ENCODE data around the gene KCNIP4. TPM values are rescaled to one million over a fixed set of nuclear protein-coding genes. Genes with fewer than 3 reads are reported as not detected.

The KCNIP4 gene
- total RNA-seq, 1 experiment from 2014 or later: 0.91 TPM

DNA sequence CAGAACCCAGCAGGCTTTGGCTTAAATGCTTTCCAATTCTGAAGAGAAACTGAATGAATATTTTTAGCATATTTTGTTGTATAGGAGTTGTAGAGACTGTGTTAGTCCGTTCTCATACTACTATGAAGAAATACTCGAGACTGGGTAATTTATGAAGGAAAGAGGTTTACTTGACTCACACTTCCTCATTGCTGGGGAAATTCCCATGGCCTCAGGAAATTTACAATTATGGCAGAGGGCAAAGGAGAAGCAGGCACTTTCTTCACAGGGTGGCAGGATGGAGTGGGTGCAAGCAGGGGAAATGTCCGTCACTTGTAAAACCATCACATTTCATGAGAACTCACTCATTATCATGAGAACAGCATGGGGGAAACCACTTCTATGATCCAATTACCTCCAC is 956.6 kb downstream of the KCNIP4 start:
- Mint-ChIP-seq H3K4me3 (ENCODE audit: unreplicated experiment) (no peak overlapping the region), H3K4me1 (ENCODE audit: insufficient read depth, unreplicated experiment) (no peaks in the 10 kb centered on the region), H3K9me3 (ENCODE audit: unreplicated experiment) (peaks cover 8% of the 10 kb centered on the region), H3K27me3 (ENCODE audit: insufficient read depth, unreplicated experiment) (no peaks in the 10 kb centered on the region), H3K27ac (ENCODE audit: low read depth, unreplicated experiment) (no peak overlapping the region), H3K36me3 (ENCODE audit: insufficient read depth, unreplicated experiment) (no peaks in the 10 kb centered on the region)
- ChIA-PET CTCF (interaction anchor here (0.9 kb wide), 1 partner anchor 478 kb away, joined by 3 read pairs; no protein-coding TSS in a partner anchor), POLR2A (no interaction called here)
- intact Hi-C loops (cut with micrococcal nuclease): no loop called here
- DNase-seq (ENCODE audit: unreplicated experiment): peak; percentile 48
- TF ChIP-seq, protein P1, sequence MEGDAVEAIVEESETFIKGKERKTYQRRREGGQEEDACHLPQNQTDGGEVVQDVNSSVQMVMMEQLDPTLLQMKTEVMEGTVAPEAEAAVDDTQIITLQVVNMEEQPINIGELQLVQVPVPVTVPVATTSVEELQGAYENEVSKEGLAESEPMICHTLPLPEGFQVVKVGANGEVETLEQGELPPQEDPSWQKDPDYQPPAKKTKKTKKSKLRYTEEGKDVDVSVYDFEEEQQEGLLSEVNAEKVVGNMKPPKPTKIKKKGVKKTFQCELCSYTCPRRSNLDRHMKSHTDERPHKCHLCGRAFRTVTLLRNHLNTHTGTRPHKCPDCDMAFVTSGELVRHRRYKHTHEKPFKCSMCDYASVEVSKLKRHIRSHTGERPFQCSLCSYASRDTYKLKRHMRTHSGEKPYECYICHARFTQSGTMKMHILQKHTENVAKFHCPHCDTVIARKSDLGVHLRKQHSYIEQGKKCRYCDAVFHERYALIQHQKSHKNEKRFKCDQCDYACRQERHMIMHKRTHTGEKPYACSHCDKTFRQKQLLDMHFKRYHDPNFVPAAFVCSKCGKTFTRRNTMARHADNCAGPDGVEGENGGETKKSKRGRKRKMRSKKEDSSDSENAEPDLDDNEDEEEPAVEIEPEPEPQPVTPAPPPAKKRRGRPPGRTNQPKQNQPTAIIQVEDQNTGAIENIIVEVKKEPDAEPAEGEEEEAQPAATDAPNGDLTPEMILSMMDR (IDR thresholded peaks at IDR 0.05; ENCODE audit: unreplicated experiment): no peak
- BruUV-seq (replicated peaks): no TSS peak

DNA sequence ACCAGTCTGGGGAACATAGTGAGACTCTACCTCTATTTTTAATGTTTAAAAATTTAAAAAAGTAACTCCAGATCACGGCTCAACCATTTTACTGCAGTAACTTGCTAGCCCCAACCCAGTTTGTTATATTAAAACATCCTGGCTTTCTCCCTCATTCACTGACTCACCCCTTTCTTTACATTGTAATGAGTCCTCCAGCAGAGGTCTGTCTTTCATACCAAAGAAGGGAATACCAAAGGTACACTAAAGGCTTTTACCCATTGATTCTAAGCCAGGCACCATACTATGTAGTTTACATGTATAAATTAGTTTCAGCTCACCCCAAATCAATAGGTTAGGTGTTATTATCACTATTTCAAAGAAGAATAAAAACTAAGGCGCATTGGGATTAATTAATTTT is 961.4 kb downstream of the KCNIP4 start:
- ChIA-PET POLR2A (no interaction called here), CTCF (interaction anchor here (0.7 kb wide), 1 partner anchor 187 kb away, joined by 3 read pairs; no protein-coding TSS in a partner anchor)
- TF ChIP-seq, protein P1 (IDR thresholded peaks at IDR 0.05; ENCODE audit: unreplicated experiment): no peak
- Mint-ChIP-seq H3K36me3 (ENCODE audit: insufficient read depth, unreplicated experiment) (no peaks in the 10 kb centered on the region), H3K9me3 (ENCODE audit: unreplicated experiment) (peaks cover 8% of the 10 kb centered on the region), H3K27ac (ENCODE audit: low read depth, unreplicated experiment) (no peak overlapping the region), H3K4me3 (ENCODE audit: unreplicated experiment) (no peak overlapping the region), H3K4me1 (ENCODE audit: insufficient read depth, unreplicated experiment) (no peaks in the 10 kb centered on the region), H3K27me3 (ENCODE audit: insufficient read depth, unreplicated experiment) (no peaks in the 10 kb centered on the region)
- peak; percentile 7 for DNase-seq (ENCODE audit: unreplicated experiment)
- intact Hi-C loops (cut with micrococcal nuclease): no loop called here
- BruUV-seq (replicated peaks): no TSS peak

DNA sequence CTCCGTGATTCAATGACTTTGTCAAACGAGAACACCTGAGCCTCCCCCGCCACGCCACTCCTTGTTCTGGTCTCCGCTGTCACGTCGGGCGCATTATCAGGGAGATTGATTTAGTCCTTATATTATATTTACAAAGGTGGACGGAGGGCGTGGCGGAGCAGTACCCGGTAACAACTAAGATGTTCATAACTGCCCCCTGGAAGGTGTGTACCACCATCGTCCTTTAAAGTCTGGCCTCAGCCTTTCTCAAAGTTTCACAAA is 964.1 kb downstream of the KCNIP4 start:
- no peak overlapping the region for H3K27ac Mint-ChIP-seq (ENCODE audit: low read depth, unreplicated experiment)
- TF ChIP-seq, protein P1 (IDR thresholded peaks at IDR 0.05; ENCODE audit: unreplicated experiment): no peak
- H3K4me3 Mint-ChIP-seq (ENCODE audit: unreplicated experiment): no peak overlapping the region
- intact Hi-C loops (cut with micrococcal nuclease): no loop called here
- no peaks in the 10 kb centered on the region for H3K4me1 Mint-ChIP-seq (ENCODE audit: insufficient read depth, unreplicated experiment)
- no peak for DNase-seq (ENCODE audit: unreplicated experiment)
- BruUV-seq (replicated peaks): no TSS peak
- no peaks in the 10 kb centered on the region for H3K9me3 Mint-ChIP-seq (ENCODE audit: unreplicated experiment)
- no peaks in the 10 kb centered on the region for H3K36me3 Mint-ChIP-seq (ENCODE audit: insufficient read depth, unreplicated experiment)
- ChIA-PET CTCF (no interaction called here), POLR2A (no interaction called here)
- no peaks in the 10 kb centered on the region for H3K27me3 Mint-ChIP-seq (ENCODE audit: insufficient read depth, unreplicated experiment)

DNA sequence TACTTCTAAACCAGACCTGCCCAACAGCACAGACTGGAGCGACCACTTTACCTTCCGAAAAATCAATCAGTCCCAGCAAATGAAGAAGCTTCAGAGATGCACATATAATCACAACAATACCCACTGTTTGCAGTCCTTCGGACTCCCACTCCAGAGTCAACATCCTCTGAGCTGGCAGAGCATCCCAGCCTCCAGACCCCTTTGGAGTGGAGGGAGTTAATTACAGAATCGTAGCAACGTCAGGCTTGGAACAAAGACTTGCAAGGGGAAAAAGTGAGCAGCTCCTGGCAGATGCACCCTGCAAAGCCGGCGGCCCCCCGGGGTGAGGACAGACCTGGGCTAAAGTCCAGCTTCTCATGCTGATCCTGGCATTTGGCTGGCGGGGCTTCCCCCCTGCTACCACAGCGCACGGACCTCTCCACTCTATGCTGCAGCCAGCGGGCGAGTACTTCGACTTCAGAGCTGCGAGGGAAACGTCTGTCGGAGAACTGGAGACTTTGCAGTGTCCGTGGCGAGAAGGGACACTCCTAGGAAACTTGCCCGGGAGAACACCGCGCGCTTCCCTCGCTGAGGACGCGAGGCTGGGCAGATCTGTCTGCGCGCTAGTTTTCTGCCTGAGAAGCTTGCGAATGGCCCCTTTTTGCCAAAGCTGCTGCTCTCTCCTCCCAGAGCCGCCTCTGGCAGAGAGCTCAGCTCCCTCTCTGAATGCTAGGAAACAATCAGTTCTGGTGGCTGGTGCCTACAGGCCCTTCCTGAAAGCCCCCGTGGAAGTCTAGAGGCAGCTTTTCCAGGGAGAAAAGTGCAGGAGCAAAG is 964.6 kb downstream of the KCNIP4 start:
- Mint-ChIP-seq H3K4me1 (ENCODE audit: insufficient read depth, unreplicated experiment) (no peaks in the 10 kb centered on the region), H3K27ac (ENCODE audit: low read depth, unreplicated experiment) (no peak overlapping the region), H3K9me3 (ENCODE audit: unreplicated experiment) (no peaks in the 10 kb centered on the region), H3K36me3 (ENCODE audit: insufficient read depth, unreplicated experiment) (no peaks in the 10 kb centered on the region), H3K4me3 (ENCODE audit: unreplicated experiment) (no peak overlapping the region), H3K27me3 (ENCODE audit: insufficient read depth, unreplicated experiment) (no peaks in the 10 kb centered on the region)
- no peak for DNase-seq (ENCODE audit: unreplicated experiment)
- TF ChIP-seq, protein P1 (IDR thresholded peaks at IDR 0.05; ENCODE audit: unreplicated experiment): no peak
- no TSS peak for BruUV-seq (replicated peaks)
- POLR2A ChIA-PET: no interaction called here
- intact Hi-C loops (cut with micrococcal nuclease): no loop called here
- CTCF ChIA-PET: interaction anchor here (0.5 kb wide), 1 partner anchor 473 kb away, joined by 3 read pairs; no protein-coding TSS in a partner anchor
